Measurements from ENCODE around the gene KBTBD4. TPM values are rescaled to one million over a fixed set of nuclear protein-coding genes. Genes with fewer than 3 reads are reported as not detected.

KBTBD4 gene
- total RNA-seq, 1 experiment from 2014 or later, result 15.9 TPM

DNA sequence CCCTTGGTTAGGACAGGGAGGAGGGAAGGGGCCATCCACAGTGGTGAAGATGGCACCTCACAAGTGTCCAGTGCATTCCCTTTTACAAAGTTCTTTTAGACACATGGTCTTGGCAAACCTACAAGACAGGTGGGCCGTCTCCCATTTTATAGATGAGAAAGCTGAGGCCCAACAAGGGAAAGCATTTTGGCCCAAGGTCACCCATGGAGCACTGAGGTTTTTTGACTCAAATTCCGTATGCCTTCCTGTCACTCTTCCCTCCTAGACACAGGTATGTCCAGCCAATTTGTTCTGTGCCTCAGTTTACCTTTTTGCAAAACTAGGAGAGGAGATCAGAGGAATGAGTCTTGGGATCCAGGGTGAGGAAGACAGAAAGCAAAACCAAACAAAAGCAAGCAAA is 14.2 kb upstream of the KBTBD4 start:
- no CpG with 5 or more reads among the region's 2 CpGs for WGBS (ENCODE audit: extremely low coverage, insufficient read length, low lambda C conversion rate)
- H3K4ac ChIP-seq (ENCODE audit: low read depth, low read length), result no peak overlapping the region
- no peak overlapping the region for H4K91ac ChIP-seq (ENCODE audit: insufficient read length, low read depth, low read length)
- H3K14ac ChIP-seq (ENCODE audit: insufficient read depth, low read length), result no peak overlapping the region
- peak overlapping the region; percentile 89 for H3K4me2 ChIP-seq (ENCODE audit: insufficient read depth, insufficient read length, low read length)
- no peak overlapping the region for H3K56ac ChIP-seq (ENCODE audit: insufficient read length, low read depth, low read length)
- H3K23ac ChIP-seq (ENCODE audit: insufficient read length, low read depth, low read length), result no peak overlapping the region
- Mint-ChIP-seq H3K9me3 (no peaks in the 10 kb centered on the region), H3K27ac (no peak overlapping the region), H3K4me3 (peak overlapping the region; percentile 73 to 93), H3K27me3 (ENCODE audit: low read depth) (peaks cover 41% of the 10 kb centered on the region), H3K4me1 (peaks cover 14 to 22% of the 10 kb centered on the region in 2 experiments), H3K36me3 (ENCODE audit: insufficient read depth in 1 of 3, low read depth in 3 of 3) (no peaks in the 10 kb centered on the region)
- H3K79me1 ChIP-seq (ENCODE audit: insufficient read depth, low read depth, low read length, poor library complexity, severe bottlenecking), result no peaks in the 10 kb centered on the region
- peaks cover 10% of the 10 kb centered on the region; the same call in 1 of the 2 replicates for H3K27me3 ChIP-seq (ENCODE audit: insufficient read depth, low read length)
- H2BK120ac ChIP-seq (ENCODE audit: low read depth, low read length, poor library complexity, severe bottlenecking), result no peak overlapping the region
- no peak overlapping the region for H3K18ac ChIP-seq (ENCODE audit: insufficient read length, low read depth, low read length)
- no peak overlapping the region for H4K8ac ChIP-seq (replicated peaks; ENCODE audit: insufficient read length, low read depth, low read length)
- TF ChIP-seq CTCF (conservative IDR thresholded peaks at IDR 0.05), result no peak
- no peak overlapping the region for H2BK15ac ChIP-seq (ENCODE audit: low read depth, low read length)
- no peak overlapping the region for H3K9ac ChIP-seq (ENCODE audit: extremely low read depth, insufficient read length, low read length)
- no peak overlapping the region for H2BK12ac ChIP-seq (ENCODE audit: insufficient read length, low read depth, low read length)
- no peak for DNase-seq
- no peak overlapping the region for H2BK5ac ChIP-seq (ENCODE audit: insufficient read length, low read length)
- no peak overlapping the region for H2AFZ ChIP-seq (ENCODE audit: low read length)
- H3K4me1 ChIP-seq (ENCODE audit: insufficient read depth, low read length), result no peaks in the 10 kb centered on the region
- no peak overlapping the region for H4K5ac ChIP-seq (ENCODE audit: insufficient read length, low read depth, low read length)
- H3K79me2 ChIP-seq (ENCODE audit: insufficient read depth, low read length), result no peaks in the 10 kb centered on the region
- H3T11ph ChIP-seq (ENCODE audit: low read length), result no peak overlapping the region
- H2AK5ac ChIP-seq (ENCODE audit: insufficient read length, low read length), result no peak overlapping the region
- H3K23me2 ChIP-seq (ENCODE audit: insufficient read length, low read depth, low read length, poor library complexity, severe bottlenecking), result peaks cover 13% of the 10 kb centered on the region
- H3K27ac ChIP-seq (ENCODE audit: insufficient read length, low read depth, low read length), result no peak overlapping the region
- no peak overlapping the region for H2BK20ac ChIP-seq (ENCODE audit: low read depth, low read length, poor library complexity, severe bottlenecking)
- H3K9me3 ChIP-seq (ENCODE audit: control insufficient read depth, low read depth, low read length), result no peaks in the 10 kb centered on the region
- H4K20me1 ChIP-seq (ENCODE audit: control insufficient read depth, insufficient read depth, insufficient read length), result no peaks in the 10 kb centered on the region
